ENCODE data around the gene PGF. TPM values are rescaled to one million over a fixed set of nuclear protein-coding genes. Genes with fewer than 3 reads are reported as not detected.

PGF gene
- total RNA-seq, 1 donor from 2014 or later, result 56.6 TPM

DNA sequence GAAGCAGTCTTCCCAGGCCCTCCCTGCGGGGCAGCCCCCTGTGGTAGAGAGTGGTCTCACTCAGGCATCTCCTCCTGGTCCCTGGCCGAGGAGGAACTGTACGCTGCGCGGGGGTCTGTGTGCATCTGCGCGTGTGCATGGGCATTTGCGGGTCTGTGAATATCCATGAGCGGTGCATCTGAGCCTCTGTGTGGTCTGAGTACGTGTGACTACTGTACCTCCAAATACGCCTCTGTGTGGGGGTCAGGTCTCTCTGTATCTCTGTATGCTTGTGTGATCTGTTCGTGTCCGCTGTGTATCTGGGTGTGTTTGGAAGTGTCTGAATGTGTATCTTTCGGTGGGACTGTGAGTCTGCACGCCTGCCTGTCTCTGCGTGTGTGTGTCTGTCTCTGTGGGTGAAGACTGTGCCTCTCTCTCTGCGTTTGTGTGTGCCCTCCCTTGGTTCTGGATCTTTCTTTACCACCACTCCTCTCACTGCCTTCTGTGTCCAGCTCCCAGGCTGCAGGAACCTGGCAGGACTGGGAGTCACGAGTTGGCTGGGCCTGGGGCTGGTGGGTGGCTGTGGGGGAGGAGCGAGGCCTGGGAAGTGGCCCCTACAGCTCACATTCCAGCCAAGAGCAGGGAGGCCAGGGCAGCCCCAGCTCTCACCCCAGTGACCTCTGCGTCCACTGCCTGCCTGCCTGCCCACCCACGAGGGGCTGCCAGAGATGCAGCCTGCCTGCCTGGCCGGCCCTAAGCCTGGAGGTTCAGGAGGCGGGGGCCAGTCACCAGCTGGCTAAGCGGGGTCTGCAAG, 1.1 kb upstream of the PGF start:
- TF ChIP-seq, protein P1, sequence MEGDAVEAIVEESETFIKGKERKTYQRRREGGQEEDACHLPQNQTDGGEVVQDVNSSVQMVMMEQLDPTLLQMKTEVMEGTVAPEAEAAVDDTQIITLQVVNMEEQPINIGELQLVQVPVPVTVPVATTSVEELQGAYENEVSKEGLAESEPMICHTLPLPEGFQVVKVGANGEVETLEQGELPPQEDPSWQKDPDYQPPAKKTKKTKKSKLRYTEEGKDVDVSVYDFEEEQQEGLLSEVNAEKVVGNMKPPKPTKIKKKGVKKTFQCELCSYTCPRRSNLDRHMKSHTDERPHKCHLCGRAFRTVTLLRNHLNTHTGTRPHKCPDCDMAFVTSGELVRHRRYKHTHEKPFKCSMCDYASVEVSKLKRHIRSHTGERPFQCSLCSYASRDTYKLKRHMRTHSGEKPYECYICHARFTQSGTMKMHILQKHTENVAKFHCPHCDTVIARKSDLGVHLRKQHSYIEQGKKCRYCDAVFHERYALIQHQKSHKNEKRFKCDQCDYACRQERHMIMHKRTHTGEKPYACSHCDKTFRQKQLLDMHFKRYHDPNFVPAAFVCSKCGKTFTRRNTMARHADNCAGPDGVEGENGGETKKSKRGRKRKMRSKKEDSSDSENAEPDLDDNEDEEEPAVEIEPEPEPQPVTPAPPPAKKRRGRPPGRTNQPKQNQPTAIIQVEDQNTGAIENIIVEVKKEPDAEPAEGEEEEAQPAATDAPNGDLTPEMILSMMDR (IDR thresholded peaks at IDR 0.05; ENCODE audit: insufficient read depth, low read length, severe bottlenecking), result no peak
- Histone ChIP-seq H3K4me3 (ENCODE audit: low read depth, low read length) (no peak overlapping the region), H3K36me3 (ENCODE audit: control insufficient read depth, insufficient read depth, low read length) (no peaks in the 10 kb centered on the region), H3K27me3 (ENCODE audit: control insufficient read depth, insufficient read depth, low read length) (no peaks in the 10 kb centered on the region)
- DNase-seq (ENCODE audit: low read depth) (no peak), FAIRE-seq (peak; percentile 7)

DNA sequence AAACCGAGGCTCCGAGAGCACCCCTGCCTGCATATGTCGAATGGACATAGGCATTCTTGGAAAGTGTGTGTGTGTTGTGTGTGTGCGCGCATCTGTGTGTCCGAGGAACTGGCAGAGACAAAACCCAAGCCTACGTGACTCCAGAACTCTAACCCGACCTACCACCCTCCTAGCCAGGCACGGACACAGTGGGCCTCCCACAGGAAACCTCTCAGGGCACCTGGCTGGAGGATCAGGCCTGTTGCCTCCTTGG, 556 bp upstream of the PGF start:
- FAIRE-seq (no peak), DNase-seq (ENCODE audit: low read depth) (no peak)
- Histone ChIP-seq H3K27me3 (ENCODE audit: control insufficient read depth, insufficient read depth, low read length) (no peaks in the 10 kb centered on the region), H3K36me3 (ENCODE audit: control insufficient read depth, insufficient read depth, low read length) (no peaks in the 10 kb centered on the region), H3K4me3 (ENCODE audit: low read depth, low read length) (no peak overlapping the region)
- TF ChIP-seq, protein P1 (IDR thresholded peaks at IDR 0.05; ENCODE audit: insufficient read depth, low read length, severe bottlenecking), result no peak

DNA sequence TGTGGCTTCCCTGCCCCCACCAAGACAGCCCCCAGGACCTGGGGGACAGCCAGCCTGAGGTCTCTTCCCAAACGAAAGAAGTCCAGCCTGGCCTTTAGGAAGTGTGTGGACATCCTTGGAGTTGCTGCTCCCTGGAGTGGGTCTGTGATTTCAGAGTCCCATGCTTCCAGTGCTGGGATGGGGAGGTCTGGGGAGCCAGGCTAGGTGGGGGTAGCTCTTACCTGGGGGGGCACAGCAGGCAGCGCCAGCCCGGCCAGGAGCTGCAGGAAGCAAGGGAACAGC, 509 bp downstream of the PGF start:
- DNase-seq (ENCODE audit: low read depth) (no peak), FAIRE-seq (no peak)
- Histone ChIP-seq H3K4me3 (ENCODE audit: low read depth, low read length) (peak overlapping the region; percentile 64), H3K27me3 (ENCODE audit: control insufficient read depth, insufficient read depth, low read length) (no peaks in the 10 kb centered on the region), H3K36me3 (ENCODE audit: control insufficient read depth, insufficient read depth, low read length) (peaks cover 5% of the 10 kb centered on the region)
- TF ChIP-seq, protein P1 (IDR thresholded peaks at IDR 0.05; ENCODE audit: insufficient read depth, low read length, severe bottlenecking), result no peak

DNA sequence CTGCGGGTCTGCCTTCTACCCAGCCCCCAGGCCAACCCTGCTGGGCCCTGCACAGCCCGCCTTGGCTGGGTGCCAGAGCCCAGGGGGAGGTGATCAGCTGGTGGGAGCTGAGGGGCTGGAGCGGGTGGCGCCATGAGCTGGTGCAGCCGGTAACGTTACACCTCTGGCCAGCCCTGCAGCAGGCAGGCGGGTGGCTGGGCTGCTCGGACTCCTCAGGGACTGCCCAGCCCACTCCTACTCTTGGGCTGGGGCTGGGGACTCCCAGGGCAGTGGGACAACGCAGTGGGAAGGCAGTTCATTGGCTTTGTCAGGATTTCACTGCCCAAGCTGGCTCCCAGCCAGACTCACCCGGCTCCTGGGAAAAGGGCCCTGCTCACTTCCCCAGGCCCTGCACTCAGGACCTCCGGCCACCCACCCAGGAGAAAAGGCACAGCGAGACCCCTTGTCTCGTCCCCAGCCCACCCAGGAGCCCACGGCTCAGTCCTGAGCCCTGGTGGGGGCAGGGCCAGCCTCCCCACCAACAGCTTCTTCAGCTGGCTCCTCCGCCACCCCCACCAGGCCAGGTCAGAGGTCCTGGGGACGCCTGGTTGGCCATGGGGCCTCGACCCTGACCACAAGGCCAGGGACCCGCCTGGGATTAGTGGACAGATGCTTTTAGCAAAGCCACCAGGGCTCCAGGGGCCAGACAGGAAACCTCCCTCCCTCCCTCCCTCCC, 1.0 kb downstream of the PGF start:
- peak overlapping the region; percentile 64 for H3K4me3 ChIP-seq (ENCODE audit: low read depth, low read length)
- FAIRE-seq, result no peak

DNA sequence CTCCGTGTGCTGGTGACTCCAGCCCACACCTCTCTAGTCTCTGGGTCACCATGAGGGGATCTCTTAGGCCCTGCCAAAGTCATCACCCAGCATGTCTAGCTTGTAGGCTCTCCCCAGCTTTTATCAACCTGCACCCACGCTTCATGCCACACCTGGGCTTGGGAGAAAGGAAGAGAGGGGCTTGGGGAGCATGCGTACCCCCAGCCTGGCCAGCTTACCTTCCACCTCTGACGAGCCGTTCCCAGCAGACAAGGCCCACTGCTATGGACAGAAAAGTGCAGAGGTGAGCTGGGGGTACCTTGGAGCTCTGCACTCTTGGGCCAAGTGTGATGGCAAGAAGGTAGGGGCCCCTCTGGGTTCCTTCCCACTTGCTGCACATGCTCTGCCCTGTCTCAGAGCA, 1.7 kb downstream of the PGF start:
- DNase-seq (ENCODE audit: low read depth) (no peak), FAIRE-seq (no peak)
- peak overlapping the region; percentile 64 for H3K4me3 ChIP-seq (ENCODE audit: low read depth, low read length)
- TF ChIP-seq, protein P1 (IDR thresholded peaks at IDR 0.05; ENCODE audit: insufficient read depth, low read length, severe bottlenecking), result no peak
- H3K36me3 ChIP-seq (ENCODE audit: control insufficient read depth, insufficient read depth, low read length), result peaks cover 9% of the 10 kb centered on the region
- no peaks in the 10 kb centered on the region for H3K27me3 ChIP-seq (ENCODE audit: control insufficient read depth, insufficient read depth, low read length)

More for the DNA sequence above, 1.0 kb downstream of the PGF start:
- TF ChIP-seq, protein P1 (IDR thresholded peaks at IDR 0.05; ENCODE audit: insufficient read depth, low read length, severe bottlenecking), result no peak
- no peak for DNase-seq (ENCODE audit: low read depth)
- H3K27me3 ChIP-seq (ENCODE audit: control insufficient read depth, insufficient read depth, low read length), result no peaks in the 10 kb centered on the region
- peaks cover 8% of the 10 kb centered on the region for H3K36me3 ChIP-seq (ENCODE audit: control insufficient read depth, insufficient read depth, low read length)
